Hematopoietic multipotent progenitor cell treated with erythropoietin and hydrocortisone succinate and interleukin-3 and kit ligand, for 15 days (in vitro differentiated cells): Measurements from ENCODE around the gene MMP23B.
"Not testable (repeated sequence)": the region's sequence is repeated elsewhere in the genome, so short reads cannot be mapped to it uniquely, and the experiment has no call there.

Experiments used
- DNase-seq: peaks from one replicate; pipeline ENCODE4 v3.0.0-alpha.2; 2015; ENCODE audit warnings: low spot score

The MMP23B gene

GRCh38 chr1:1631782-1632420 lies at the start of gene MMP23B:
TSS of gene MMP23B (plus strand) at chr1:1632173. CDS start at chr1:1632219, 46 bp downstream.
- DNase-seq, result no peak

DNA sequence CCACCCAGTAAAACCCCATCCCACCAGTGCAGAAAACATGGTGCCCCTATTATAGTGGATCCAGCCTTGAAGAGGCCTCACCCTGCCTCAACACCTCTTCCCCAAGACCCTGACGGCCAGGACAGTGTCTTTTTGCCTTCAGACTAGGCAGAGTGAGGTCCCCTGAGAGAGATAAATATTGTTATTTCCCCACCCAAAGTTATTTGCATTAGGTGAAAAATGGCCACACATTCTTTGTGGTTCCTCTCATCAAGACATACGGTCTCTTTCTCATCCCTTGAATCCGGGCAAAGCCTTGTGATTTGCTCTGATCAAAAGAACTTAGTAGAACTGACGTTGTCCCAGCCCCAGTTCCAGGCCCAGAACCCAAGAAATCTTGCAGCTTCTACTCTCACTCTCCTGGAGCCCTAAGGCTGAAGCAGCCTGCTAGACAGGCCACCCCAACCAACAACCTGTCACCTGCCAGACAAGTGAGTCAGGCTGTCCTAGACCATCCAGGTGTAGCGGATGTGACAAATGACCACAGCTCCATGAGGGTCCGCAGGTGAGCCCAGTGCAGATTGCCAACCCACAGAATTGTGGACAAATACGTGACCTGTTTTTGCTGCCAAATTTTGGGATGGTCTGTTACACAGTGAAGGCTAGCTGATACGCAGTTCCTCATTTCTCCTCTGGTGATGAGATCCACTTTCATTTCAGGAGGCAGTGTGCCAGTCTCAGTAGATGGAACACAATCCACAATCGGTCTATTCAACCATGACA lies 49.2 kb upstream of the MMP23B start:
- no peak for DNase-seq

DNA sequence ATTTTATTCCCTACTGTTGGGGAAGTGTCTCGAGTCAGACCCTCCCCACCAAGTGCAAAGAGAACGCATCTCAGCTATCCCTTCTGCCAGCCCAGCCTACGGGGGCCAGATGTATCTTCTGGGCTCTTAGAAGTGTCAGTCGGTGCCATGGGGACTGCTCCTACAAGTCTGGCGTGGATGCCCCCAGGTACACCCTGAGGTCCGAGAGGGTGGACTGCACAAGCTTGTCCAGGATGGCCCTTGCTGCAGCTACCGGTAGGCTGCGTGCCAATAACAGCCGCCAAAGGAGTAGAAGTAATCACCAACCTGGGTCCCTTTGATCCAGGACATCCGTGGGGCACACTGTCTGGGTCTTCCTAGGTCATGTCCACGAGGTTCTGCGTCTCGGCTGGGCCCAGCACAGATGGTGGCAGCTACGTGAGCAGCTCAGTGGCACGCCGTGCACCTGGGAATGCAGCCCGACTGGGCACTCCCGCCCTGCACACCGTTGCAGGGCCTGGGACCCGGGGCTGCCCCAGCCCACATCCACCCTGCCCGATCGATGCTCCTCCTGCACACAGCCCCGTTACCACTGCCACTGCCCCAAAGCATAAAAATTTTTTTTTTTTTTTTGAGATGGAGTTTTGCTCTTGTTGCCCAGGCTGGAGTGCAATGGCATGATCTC lies 48.5 kb upstream of the MMP23B start:
- no peak for DNase-seq

DNA sequence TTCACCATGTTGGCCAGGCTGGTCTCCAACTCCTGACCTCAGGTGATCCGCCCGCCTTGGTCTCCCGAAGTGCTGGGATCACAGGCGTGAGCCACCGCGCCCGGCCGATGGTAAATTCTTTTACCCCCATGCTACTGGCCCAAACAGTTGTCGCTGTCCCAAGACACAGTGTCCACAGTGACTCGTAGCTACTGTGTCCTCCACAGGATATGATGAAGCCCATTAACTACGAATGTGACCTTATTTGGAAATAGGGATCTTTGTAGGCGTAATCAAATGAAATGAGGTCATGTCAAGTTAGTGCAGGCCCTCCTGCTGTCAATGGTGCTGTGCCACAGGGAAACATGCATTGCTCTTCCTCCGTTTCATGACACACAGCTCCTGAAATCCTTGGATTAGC lies 40.5 kb upstream of the MMP23B start:
- DNase-seq, result no peak

- DNase-seq, result no peak
Measured at GRCh38 chr1:1593834-1594601, 38.0 kb upstream of the MMP23B start.

- no peak for DNase-seq
Measured at GRCh38 chr1:1594602-1595260, 37.2 kb upstream of the MMP23B start.

DNA sequence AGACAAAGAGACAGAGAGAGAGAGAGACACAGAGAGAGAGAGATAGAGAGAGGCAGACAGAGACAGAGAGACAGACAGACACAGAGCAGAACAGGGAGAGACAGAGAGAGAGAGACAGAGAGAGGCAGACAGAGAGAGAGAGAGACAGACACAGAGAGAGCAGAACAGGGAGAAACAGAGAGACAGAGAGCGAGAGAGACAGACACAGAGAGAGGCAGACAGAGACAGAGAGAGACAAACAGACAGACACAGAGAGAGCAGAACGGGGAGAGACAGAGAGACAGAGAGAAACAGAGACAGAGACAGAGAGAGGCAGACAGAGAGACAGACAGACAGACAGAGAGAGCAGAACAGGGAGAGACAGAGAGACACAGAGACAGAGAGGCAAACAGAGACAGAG lies 36.6 kb upstream of the MMP23B start:
- not testable (repeated sequence) for DNase-seq

DNA sequence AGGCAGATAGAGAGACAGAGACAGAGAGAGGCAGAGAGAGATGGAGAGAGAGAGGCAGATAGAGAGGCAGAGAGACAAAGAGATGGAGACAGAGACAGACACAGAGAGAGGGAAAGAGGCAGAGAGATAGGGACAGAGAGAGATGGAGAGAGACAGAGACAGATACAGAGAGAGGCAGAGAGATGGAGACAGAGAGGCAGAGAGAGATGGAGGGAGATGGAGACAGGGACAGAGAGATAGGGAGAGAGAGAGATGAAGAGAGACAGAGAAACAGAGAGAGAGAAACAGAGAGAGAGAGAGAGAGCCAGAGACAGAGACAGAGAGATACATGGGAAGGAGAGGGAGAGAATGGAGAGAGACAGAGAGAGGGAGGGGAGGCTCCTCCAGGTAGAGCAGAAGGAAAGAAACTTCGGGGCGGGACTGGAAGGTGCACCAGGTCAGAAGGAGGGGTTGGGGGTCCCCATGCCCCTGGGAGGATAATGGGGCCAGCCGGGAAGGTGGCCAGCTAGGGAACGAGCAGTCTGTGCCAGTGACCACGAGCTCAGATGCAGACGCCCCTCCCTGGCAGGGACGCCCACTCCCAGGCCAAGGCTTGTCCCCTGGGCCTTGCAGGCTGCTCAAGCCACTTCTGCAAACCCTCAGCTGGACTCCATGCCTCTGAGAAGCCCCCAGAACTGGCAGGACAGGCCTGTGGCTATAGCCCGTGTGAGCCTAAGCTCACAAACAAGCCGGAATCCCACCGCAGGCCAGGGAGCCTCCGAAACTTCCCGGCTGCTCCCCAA lies 35.3 kb upstream of the MMP23B start:
- DNase-seq, result no peak

DNA sequence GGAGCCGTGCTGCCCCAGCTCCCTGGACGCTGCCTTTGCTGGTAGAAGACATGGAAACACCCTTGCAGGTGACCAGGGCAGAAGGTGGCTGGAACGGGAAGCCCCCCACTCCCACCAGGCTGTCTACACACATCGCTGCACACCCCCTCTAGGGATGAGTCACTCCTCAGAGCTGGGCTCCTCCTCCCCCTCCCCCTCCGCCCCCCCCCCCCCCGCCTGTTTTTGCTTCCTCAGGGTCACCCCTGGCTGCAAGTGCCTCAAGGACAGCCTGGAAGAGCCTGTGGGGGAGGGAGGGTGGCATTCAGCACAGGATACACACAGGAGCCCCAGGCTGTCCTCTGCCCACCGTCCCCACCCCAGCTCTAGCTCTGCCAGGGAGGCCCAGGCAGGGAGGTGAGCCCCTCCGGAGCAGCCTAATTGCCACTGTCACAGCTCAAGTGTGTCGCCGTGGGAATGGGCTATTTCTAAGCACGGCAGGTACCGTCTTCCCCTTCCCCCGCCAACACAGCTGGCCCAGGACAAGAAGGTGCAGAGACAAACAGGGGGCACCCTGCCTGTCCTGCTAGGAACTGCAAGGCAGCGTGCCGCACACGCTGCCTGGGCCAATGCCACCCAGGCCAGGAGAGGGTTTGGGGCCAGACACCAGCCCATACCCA lies 34.6 kb upstream of the MMP23B start:
- DNase-seq, result no peak

DNA sequence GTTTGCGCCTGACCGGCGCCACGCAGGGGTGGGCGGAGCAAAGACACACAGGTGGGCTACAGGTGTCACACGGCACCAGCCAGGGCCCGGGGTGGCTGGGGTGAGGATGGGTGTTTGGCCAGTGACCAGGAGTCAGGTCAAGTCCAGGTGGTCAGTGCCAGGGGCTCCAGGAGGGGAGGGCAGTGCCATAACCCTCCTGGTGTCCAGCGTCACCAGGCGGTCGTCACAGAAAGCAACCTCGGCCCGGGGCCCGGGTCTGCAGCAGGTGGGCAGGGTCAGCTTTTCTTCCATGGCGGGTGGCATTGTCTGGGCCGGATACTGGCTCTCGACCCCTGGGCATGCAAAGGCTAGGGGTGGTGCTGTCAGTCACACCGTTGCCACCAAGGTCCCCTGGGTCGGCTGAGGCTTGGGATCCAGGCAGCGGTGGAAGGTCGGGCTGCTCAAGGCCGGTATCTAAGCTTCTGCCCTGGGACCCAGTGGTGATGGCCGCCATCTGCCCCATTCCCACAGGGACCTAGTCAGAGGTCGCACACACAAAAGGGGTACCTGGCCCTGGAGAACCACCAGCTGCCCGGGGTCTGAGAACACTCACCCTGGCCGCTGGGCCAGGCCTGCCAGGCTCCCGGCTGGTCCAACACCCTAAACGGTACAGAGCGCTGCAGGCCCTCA lies 33.8 kb upstream of the MMP23B start:
- no peak for DNase-seq

- DNase-seq, result no peak
Measured at GRCh38 chr1:1598720-1599029, 33.3 kb upstream of the MMP23B start.

DNA sequence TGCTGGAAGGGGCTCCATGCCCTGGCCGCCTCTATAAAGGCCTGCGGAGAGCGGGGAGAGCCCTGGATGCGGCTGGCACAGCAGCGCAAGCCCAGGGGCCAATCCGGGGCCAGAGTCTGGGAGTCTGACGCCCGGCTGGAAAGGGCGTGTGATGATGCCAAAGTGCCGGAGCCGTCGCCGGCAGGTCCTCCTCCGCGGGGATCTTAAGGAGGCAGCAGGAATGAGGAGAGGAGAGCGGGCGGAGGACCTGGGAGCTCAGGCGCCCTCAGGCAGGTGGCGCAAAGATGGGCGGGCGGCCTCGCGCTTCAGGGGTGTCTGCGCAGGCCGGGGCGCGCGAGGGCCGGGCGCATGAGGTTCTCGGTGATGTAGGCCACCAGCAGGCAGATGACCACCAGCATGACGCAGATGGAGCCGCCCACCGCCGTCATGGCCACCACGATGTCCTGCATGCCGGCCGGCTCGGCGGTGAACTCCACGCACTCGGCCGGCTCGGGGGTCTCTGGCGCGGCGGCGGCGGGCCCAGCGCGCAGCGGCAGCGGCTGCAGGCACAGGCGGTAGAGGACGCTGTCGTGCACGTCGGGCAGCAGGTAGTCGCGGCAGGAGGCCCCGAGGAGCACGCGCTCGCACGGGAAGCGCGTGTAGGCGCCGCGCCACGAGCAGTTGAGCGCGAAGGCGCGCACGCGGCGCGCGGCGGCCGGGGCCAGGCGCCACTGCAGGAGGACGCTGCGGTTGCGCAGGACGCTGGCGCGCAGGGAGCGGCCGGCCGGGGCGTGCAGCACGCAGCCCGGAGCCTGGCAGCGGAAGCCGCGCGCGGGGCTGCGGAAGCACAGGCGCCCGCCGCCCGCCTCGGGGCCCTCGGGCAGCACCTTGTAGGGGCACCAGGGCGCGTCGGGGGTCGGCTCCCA lies 32.7 kb upstream of the MMP23B start:
- no peak for DNase-seq

DNA sequence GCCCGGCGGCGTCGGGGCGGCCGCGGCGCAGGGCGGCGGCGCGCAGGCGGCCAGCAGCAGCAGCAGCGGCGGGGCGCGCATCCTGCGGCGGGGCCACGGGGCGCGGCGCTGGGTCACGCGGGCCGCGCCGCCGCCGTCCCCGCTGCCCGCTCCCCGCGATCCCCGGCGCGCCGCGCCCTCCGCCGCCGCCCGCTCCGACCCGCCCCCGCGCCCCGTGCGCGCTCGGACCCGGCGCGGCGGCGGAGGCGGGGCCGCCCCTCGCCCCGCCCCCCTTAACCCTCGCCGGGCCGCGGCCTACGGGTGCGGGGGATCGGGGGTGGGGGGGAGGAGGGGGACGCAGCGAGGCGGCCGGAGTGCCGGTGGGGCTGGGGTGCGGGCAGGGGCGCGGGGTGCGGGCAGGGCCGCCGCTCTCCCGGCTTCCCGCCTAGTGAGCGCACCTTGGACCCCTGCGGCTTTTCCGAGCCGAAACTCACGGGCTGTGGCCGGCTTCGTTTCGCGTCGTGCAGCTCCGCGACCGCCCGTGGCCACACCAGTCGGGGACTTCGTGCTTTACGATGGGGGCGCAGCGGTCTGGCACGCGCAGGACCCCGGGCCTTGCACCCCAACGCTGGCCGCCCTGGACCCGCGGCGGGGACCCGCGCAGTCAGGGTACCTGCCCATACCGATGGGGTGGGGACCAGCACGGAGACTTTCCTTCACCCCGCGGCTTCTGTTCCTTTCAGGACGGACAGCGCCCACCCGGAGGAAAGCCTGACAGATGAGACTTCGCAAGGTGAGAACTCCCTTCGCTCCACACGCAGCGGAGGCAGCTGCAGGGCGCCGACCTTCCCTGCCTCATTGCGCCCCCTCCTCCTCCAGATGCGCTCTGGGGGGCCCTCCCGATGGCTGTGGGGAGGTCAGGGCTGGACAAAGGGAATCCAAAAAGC lies 31.8 kb upstream of the MMP23B start, which contains the start of gene FNDC10:
TSS of gene FNDC10 (minus strand) at position 201 of the 926 bp plus-strand sequence. CDS start at position 81, 120 bp downstream.
- DNase-seq, result no peak

DNA sequence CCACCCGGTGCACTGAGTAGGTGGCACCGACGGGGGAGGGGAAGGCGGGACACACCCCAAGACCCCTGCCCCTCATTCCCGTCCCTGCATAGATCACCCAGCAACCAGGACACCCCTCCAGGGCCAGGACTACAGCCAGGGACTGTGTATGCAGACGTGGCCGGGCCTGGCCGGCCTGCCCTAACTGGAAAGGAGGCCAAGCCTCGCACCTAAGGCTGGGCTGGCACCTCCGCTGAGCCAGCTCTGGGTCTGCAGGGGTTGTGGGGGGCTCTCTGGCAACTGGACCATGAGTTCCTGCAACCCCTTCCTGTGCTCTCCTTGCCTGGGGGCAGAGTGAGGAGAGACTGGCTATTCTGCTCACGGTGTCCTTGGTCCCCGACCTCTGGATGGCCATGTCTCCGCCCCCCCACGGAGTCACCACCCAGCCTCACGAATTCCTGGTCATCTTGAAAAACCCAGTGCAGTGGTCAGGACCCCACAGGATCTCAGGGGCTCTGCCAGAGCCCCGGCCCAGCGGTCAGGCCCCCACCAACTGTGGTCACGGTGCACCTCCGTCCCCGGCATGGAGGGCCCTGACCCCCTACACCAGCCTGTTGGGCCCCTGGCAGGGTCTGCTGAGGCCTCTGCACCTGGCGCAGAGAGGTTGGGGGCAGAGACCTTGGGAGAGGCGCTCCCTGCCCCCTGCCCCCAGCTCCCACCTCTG lies 31.0 kb upstream of the MMP23B start:
- DNase-seq, result no peak

DNA sequence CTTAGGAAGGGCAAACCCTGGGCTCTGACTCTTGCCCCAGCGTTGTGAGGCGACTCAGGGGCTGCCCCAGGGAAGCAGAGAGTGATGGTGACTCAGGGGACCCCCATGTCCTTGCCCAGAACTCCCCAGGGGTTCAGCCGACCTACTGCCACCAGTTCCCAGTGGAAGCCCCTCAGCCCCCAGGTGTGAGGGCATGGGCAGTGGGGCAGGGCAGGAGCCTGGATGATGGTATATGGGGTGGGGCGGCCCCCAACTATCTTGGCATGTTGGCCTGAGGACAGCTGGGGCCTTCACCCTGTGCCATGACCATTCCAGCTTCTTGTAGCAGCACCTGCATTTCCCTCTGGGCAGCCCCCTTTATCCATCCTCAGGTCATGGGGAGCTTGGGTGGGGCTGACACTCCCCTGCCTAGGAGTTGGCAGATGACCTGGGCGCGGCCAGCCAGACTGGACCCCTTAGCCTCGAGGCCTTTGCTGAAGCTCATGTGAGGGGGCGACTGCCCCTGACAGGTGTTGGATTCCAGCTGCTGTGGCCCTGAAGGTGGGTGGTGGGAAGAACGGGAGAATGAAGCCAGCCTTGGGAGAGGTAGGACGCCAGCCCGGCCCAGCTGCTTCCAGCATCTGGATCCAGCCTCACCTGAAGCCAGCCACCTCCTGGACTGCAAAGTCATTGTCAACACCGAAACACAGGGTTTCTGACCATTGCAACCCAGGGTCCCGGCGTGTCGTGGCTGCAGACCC lies 30.2 kb upstream of the MMP23B start:
- no peak for DNase-seq

- no peak for DNase-seq
Measured at GRCh38 chr1:1602304-1602967, 29.5 kb upstream of the MMP23B start.
